SK-N-MC (cell line): ENCODE results near the gene FHOD3.

Experiments used
- EZH2 ChIP-seq: fragments of 200-600 bp; sonication (generic); IDR thresholded peaks from one replicate; pipeline ENCODE4 v1.6.1; 2017; ENCODE audit warnings: antibody characterized with exemption
- FOXP2 ChIP-seq: optimal IDR thresholded peaks from 2 replicates; pipeline ENCODE3; 2011; ENCODE audit warnings: mild to moderate bottlenecking, moderate library complexity; ENCODE audit not compliant: insufficient read depth; ENCODE audit errors: extremely low read length, control extremely low read depth
- POLR2AphosphoS5 ChIP-seq: IDR thresholded peaks from 2 replicates; pipeline ENCODE4 v1.6.1; 2012; ENCODE audit warnings: mild to moderate bottlenecking, low read depth, low read length, borderline replicate concordance

GRCh38 chr18:36629836-36630235, 332.3 kb downstream of the FHOD3 start:
- TF ChIP-seq POLR2AphosphoS5: no peak
- TF ChIP-seq FOXP2: no peak
- TF ChIP-seq EZH2: no peak
